ENCODE data around the gene PDE6B. TPM values are rescaled to one million over a fixed set of nuclear protein-coding genes. Genes with fewer than 3 reads are reported as not detected.
"Not testable (repeated sequence)": the region's sequence is repeated elsewhere in the genome, so short reads cannot be mapped to it uniquely, and the experiment has no call there.

Gene PDE6B
- total RNA-seq, 2 experiments from 2014 or later = not detected

DNA sequence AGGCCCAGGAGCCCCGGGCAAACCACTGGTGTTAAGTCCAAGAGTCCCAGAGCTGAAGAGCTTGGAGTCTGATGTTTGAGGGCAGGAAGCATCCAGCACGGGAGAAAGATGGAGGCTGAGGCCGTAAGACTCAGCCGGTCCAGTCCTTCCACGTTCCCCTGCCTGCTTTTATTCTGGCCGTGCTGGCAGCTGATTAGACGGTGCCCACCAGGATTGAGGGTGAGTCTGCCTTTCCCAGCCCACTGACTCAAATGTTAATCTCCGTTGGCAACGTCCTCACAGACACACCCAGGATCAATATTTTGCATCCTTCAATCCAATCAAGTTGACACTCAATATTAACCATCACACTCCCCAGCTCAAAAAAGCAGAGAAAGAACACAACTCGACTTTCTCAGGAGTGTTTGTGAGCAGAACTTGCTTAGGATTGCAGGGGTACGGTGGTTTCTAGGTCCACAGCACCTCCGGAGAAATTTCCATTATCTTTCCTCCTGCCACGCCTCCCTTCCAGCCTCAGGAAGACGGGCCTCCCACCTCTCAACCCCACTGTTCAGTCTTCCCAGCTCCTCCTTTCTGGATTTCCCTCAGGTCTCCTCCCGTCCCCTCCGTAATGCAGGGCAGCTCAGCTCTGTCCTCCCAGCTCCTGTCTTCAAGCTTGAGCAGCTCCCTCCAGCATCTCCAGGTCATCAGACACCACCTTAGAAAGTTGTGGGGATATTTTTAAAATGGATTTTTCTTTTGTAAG is 36.0 kb upstream of the PDE6B start:
- Histone ChIP-seq H3K9me2 (ENCODE audit: insufficient read depth, low read length) (no peaks in the 10 kb centered on the region), H3K4me3 (ENCODE audit: low read depth, low read length, poor library complexity, severe bottlenecking) (no peak overlapping the region), H3K36me3 (ENCODE audit: insufficient read depth, low read length) (no peaks in the 10 kb centered on the region), H3K4me2 (ENCODE audit: low read length) (no peak overlapping the region), H3K4me1 (ENCODE audit: insufficient read depth, low read length, poor library complexity, severe bottlenecking) (no peaks in the 10 kb centered on the region), H3K9me3 (ENCODE audit: low read length) (no peaks in the 10 kb centered on the region), H3K27ac (ENCODE audit: low read depth, low read length, poor library complexity, severe bottlenecking) (no peak overlapping the region), H4K20me1 (ENCODE audit: insufficient read depth, low read length) (no peaks in the 10 kb centered on the region), H2AFZ (ENCODE audit: low read length) (no peak overlapping the region), H3K79me2 (ENCODE audit: insufficient read depth, low read depth, low read length) (no peaks in the 10 kb centered on the region)
- ChIA-PET CTCF (ENCODE audit: unreplicated experiment) (no interaction called here), POLR2A (interaction anchor here (1.0 kb wide), 1 partner anchor 15 kb away, joined by 3 read pairs; no protein-coding TSS in a partner anchor)
- DNase-seq (ENCODE audit: low spot score) = no peak
- TF ChIP-seq, protein P1, sequence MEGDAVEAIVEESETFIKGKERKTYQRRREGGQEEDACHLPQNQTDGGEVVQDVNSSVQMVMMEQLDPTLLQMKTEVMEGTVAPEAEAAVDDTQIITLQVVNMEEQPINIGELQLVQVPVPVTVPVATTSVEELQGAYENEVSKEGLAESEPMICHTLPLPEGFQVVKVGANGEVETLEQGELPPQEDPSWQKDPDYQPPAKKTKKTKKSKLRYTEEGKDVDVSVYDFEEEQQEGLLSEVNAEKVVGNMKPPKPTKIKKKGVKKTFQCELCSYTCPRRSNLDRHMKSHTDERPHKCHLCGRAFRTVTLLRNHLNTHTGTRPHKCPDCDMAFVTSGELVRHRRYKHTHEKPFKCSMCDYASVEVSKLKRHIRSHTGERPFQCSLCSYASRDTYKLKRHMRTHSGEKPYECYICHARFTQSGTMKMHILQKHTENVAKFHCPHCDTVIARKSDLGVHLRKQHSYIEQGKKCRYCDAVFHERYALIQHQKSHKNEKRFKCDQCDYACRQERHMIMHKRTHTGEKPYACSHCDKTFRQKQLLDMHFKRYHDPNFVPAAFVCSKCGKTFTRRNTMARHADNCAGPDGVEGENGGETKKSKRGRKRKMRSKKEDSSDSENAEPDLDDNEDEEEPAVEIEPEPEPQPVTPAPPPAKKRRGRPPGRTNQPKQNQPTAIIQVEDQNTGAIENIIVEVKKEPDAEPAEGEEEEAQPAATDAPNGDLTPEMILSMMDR (conservative IDR thresholded peaks at IDR 0.05; ENCODE audit: low read length) = no peak
- TF ChIP-seq EZH2phosphoT487 (IDR thresholded peaks at IDR 0.05; ENCODE audit: borderline replicate concordance, low read depth, low read length) = no peak
- intact Hi-C loops (cut with micrococcal nuclease; ENCODE audit: unreplicated experiment) = no loop called here
- no TSS peak for BruUV-seq (replicated peaks)

DNA sequence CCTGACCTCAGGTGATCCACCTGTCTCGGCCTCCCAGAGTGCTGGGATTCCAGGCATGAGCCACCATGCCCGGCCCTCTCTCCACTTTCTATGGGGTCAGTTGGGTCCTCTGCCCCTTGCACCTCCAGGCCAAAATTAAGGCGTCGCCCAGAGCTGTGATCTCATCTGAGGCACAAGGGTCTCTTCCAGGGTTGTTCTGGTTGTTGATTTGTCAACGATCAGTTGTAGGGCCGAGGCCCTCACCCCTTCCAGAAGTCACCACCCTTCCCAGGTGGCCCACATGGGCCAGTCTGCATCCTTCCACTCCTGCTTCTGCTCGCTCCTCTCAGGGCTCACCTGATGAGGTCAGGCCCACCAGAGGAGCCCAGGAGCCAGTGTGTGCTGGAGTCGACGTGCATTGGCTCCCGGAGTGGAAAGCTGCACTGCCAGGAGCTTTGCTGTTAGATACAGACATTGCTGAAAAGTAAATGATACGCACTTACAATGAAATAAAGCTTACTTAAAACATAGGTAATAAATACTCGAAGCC is 35.0 kb upstream of the PDE6B start:
- BruUV-seq (replicated peaks) = no TSS peak

DNA sequence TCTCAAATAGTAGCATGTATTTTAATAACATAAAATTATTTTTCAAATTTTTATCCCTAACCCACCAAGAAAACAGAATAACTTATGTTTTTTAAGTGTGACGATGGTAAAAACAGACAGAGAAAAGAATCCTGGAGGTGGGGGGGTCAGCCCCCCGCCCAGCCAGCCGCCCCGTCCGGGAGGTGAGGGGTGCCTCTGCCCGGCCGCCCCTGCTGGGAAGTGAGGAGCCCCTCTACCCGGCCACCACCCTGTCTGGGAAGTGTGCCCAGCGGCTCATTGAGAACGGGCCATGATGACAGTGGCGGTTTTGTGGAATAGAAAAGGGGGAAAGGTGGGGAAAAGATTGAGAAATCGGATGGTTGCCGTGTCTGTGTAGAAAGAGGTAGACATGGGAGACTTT is 33.2 kb upstream of the PDE6B start:
- H3K36me3 ChIP-seq (ENCODE audit: insufficient read depth, low read length); H4K20me1 ChIP-seq (ENCODE audit: insufficient read depth, low read length); BruUV-seq (replicated peaks); H2AFZ ChIP-seq (ENCODE audit: low read length); H3K79me2 ChIP-seq (ENCODE audit: insufficient read depth, low read depth, low read length); H3K9me2 ChIP-seq (ENCODE audit: insufficient read depth, low read length); CTCF ChIA-PET (ENCODE audit: unreplicated experiment); H3K27ac ChIP-seq (ENCODE audit: low read depth, low read length, poor library complexity, severe bottlenecking); DNase-seq (ENCODE audit: low spot score); H3K4me2 ChIP-seq (ENCODE audit: low read length); H3K4me1 ChIP-seq (ENCODE audit: insufficient read depth, low read length, poor library complexity, severe bottlenecking); H3K9me3 ChIP-seq (ENCODE audit: low read length); POLR2A ChIA-PET; H3K4me3 ChIP-seq (ENCODE audit: low read depth, low read length, poor library complexity, severe bottlenecking); intact Hi-C loops (cut with micrococcal nuclease; ENCODE audit: unreplicated experiment): not testable (repeated sequence)

More for the DNA sequence above, 35.0 kb upstream of the PDE6B start:
- no peaks in the 10 kb centered on the region for H3K9me3 ChIP-seq (ENCODE audit: low read length)
- H4K20me1 ChIP-seq (ENCODE audit: insufficient read depth, low read length) = no peaks in the 10 kb centered on the region
- DNase-seq (ENCODE audit: low spot score) = no peak
- ChIA-PET POLR2A (interaction anchor here (0.7 kb wide), 1 partner anchor 11 kb away, joined by 3 read pairs; no protein-coding TSS in a partner anchor), CTCF (ENCODE audit: unreplicated experiment) (no interaction called here)
- H3K4me1 ChIP-seq (ENCODE audit: insufficient read depth, low read length, poor library complexity, severe bottlenecking) = no peaks in the 10 kb centered on the region
- H3K9me2 ChIP-seq (ENCODE audit: insufficient read depth, low read length) = no peaks in the 10 kb centered on the region
- TF ChIP-seq EZH2phosphoT487 (IDR thresholded peaks at IDR 0.05; ENCODE audit: borderline replicate concordance, low read depth, low read length) = no peak
- no peak overlapping the region for H3K27ac ChIP-seq (ENCODE audit: low read depth, low read length, poor library complexity, severe bottlenecking)
- H3K4me3 ChIP-seq (ENCODE audit: low read depth, low read length, poor library complexity, severe bottlenecking) = no peak overlapping the region
- no peak overlapping the region for H3K4me2 ChIP-seq (ENCODE audit: low read length)
- H3K36me3 ChIP-seq (ENCODE audit: insufficient read depth, low read length) = no peaks in the 10 kb centered on the region
- no peaks in the 10 kb centered on the region for H3K79me2 ChIP-seq (ENCODE audit: insufficient read depth, low read depth, low read length)
- intact Hi-C loops (cut with micrococcal nuclease; ENCODE audit: unreplicated experiment) = no loop called here
- H2AFZ ChIP-seq (ENCODE audit: low read length) = no peak overlapping the region
